Hippocampal formation (tissue), 2 donors: Measurements from ENCODE around the gene EDN1.
A peak's percentile ranks its signal among the peaks of the same experiment; 100 is the strongest.

Source experiments
- DNase-seq, 2 donors: peaks; one replicate each; lab custom pipeline; 2025; lab: John Stamatoyannopoulos, UW

The EDN1 gene

GRCh38 chr6:12270551-12271230, 19.5 kb upstream of the EDN1 start:
- DNase-seq: no peak

- DNase-seq: no peak
Observed at GRCh38 chr6:12271594-12271993, 18.6 kb upstream of the EDN1 start.

GRCh38 chr6:12271997-12272396, 18.2 kb upstream of the EDN1 start:
- no peak for DNase-seq

GRCh38 chr6:12275107-12275506, 15.1 kb upstream of the EDN1 start:
- no peak for DNase-seq

GRCh38 chr6:12276930-12277315, 13.2 kb upstream of the EDN1 start:
- DNase-seq: no peak

- DNase-seq: no peak
Observed at GRCh38 chr6:12277386-12277785, 12.8 kb upstream of the EDN1 start.

GRCh38 chr6:12278915-12279314, 11.2 kb upstream of the EDN1 start:
- no peak for DNase-seq

GRCh38 chr6:12279322-12280091, 10.7 kb upstream of the EDN1 start:
- DNase-seq: no peak

- DNase-seq: no peak
Observed at GRCh38 chr6:12280458-12280857, 9.7 kb upstream of the EDN1 start.

GRCh38 chr6:12280902-12281301, 9.3 kb upstream of the EDN1 start:
- DNase-seq: no peak

GRCh38 chr6:12283904-12284303, 6.3 kb upstream of the EDN1 start:
- DNase-seq: no peak

GRCh38 chr6:12286373-12287110, 3.6 kb upstream of the EDN1 start:
- no peak for DNase-seq

GRCh38 chr6:12288211-12288618, 1.9 kb upstream of the EDN1 start:
- DNase-seq: no peak

GRCh38 chr6:12288914-12289313, 1.2 kb upstream of the EDN1 start:
- DNase-seq: no peak

- peak in 1 of 2 donors; percentile 21 for DNase-seq
Observed at GRCh38 chr6:12289365-12289919, 719 bp upstream of the EDN1 start.

- DNase-seq: no peak
Observed at GRCh38 chr6:12291071-12291838, 1.1 kb downstream of the EDN1 start.

- no peak for DNase-seq
Observed at GRCh38 chr6:12291839-12292604, 1.9 kb downstream of the EDN1 start.

- DNase-seq: no peak
Observed at GRCh38 chr6:12293235-12293930, 3.2 kb downstream of the EDN1 start.

- DNase-seq: no peak
Observed at GRCh38 chr6:12293931-12294807, 4.0 kb downstream of the EDN1 start.
